ENCODE results near the gene ARMC2.
A peak's percentile ranks its signal among the peaks of the same experiment; 100 is the strongest.

The ARMC2 gene

DNA sequence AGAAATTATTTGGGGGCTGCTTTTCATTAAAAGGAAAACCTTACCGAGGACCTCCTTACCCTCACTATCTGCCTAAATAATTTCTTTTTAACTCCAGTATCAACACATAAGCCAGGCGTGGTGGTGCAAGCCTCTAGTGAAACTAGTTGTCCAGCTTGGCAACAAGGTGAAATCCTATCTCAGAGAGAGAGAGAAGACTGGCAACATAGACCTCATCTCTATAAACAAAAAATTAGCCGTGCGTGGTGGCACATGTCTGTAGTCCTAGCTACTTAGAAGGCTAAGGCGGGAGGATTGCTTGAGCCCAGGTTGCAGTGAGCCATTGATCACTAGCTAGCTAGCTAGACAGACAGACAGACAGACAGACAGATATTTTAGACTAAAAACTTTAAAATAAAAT lies 92.5 kb downstream of the ARMC2 start:
- H3K4me3 ChIP-seq (ENCODE audit: low read depth, low read length), result no peak overlapping the region
- in situ Hi-C loops (cut with HindIII; ENCODE audit: low sequenced_read_pairs), result no loop called here
- no peak for DNase-seq (ENCODE audit: low read depth)
- TF ChIP-seq, protein P1, sequence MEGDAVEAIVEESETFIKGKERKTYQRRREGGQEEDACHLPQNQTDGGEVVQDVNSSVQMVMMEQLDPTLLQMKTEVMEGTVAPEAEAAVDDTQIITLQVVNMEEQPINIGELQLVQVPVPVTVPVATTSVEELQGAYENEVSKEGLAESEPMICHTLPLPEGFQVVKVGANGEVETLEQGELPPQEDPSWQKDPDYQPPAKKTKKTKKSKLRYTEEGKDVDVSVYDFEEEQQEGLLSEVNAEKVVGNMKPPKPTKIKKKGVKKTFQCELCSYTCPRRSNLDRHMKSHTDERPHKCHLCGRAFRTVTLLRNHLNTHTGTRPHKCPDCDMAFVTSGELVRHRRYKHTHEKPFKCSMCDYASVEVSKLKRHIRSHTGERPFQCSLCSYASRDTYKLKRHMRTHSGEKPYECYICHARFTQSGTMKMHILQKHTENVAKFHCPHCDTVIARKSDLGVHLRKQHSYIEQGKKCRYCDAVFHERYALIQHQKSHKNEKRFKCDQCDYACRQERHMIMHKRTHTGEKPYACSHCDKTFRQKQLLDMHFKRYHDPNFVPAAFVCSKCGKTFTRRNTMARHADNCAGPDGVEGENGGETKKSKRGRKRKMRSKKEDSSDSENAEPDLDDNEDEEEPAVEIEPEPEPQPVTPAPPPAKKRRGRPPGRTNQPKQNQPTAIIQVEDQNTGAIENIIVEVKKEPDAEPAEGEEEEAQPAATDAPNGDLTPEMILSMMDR (IDR thresholded peaks at IDR 0.05; ENCODE audit: low read depth, low read length, missing control alignments), result no peak

DNA sequence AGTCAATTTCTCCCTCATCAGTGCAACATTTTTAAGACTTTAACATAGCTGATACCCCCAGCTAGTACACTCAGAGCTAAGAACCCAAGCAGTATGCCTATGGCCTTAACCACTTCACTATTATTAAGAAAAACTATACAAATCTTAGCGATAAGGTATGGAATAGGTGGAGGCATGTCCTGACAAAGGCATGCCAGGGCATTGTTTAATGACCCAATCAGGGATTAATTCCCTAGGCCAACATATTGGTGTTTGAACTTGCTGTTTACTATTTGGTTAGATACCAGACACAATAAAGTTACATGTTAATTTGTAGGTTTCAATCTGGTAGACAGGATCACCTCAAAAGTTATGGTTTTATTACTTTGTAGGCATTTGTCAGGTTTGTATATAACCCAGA lies 93.1 kb downstream of the ARMC2 start:
- no peak overlapping the region for H3K4me3 ChIP-seq (ENCODE audit: low read depth, low read length)
- no peak for DNase-seq (ENCODE audit: low read depth)
- TF ChIP-seq, protein P1 (IDR thresholded peaks at IDR 0.05; ENCODE audit: low read depth, low read length, missing control alignments), result no peak
- in situ Hi-C loops (cut with HindIII; ENCODE audit: low sequenced_read_pairs), result no loop called here

DNA sequence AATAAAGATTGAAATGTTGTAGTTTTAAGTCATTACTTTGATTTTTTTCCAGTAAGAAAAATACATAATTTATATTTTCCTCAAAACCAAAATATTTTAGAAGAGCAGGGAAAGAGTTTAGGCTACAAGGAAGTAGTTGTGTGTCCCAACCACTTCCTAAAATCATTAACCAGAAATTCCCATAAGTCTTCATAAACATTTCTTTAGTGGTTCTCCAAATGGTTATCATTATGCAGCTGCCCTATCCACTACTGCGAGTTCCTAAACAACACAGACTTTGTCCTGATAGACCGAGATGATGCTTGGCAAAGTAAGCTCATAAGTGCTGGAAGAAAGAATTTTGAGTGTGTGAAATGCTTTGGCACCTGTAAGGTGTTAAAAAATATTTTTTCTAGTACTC lies 93.6 kb downstream of the ARMC2 start:
- in situ Hi-C loops (cut with HindIII; ENCODE audit: low sequenced_read_pairs), result no loop called here

DNA sequence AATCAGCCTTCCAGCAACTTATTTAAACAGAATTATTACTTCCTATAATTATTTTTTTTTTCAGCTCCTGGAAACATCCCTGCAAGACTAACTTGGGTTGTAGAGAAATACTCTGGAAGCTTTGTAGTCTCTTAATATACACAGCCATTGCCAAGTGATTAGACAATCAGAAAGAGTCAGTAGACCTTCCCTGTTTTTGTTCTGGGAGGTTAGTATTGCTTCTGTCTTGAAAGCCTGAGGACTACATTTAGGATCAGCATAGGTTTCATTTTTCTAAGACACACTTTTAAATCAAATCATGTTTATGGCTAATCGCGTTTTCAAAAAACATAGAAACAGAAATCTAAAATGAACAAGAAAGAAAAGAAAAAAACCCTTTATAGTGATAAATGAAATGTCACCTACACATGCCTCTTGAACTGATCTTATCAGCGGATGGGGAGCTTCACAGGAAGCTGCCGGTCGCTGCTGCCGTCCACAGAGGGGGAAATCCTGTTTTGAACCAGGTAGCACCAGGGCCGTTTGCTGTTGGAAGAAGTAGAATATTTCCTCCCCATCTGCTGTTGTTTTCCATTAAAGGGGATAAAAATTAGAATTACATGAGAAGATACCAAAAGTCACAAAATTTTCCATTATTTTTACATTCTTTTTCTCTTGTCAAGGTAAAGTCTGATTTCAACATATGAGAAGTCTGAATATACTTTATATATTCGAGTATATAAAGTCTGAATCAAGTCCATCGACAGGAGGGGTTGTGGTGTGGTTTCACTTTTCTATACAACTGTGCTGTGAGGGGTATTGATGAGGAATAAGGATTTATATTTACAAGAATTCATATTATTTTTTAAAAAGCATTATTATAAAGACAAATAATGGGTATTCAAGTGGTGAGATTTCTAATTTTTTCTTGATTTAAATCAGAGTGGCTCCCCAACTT lies 94.6 kb downstream of the ARMC2 start:
- no peak for DNase-seq (ENCODE audit: low read depth)
- no peak overlapping the region for H3K4me3 ChIP-seq (ENCODE audit: low read depth, low read length)
- in situ Hi-C loops (cut with HindIII; ENCODE audit: low sequenced_read_pairs), result no loop called here
- TF ChIP-seq, protein P1 (IDR thresholded peaks at IDR 0.05; ENCODE audit: low read depth, low read length, missing control alignments), result no peak

More for the DNA sequence above, 93.6 kb downstream of the ARMC2 start:
- TF ChIP-seq, protein P1 (IDR thresholded peaks at IDR 0.05; ENCODE audit: low read depth, low read length, missing control alignments), result no peak
- no peak overlapping the region for H3K4me3 ChIP-seq (ENCODE audit: low read depth, low read length)
- DNase-seq (ENCODE audit: low read depth), result no peak

DNA sequence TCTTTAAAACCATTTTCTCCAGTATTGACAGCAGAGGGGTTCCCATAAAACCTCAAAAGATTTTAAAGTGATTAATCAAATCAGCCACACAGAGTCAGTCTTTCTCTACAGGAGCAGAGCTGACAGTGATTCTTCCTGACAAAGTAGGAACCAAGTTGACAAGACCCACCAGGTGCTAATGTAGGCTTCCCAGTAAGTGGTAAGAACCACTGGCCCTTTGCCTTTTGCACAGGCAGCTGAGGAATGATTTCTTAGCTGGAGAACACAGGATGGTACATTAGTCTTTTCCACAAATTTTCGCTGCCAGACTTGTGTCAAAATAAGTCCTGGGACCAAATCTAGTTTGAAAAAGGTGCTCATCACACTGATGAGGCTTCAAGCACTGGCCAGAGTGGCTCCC lies 95.8 kb downstream of the ARMC2 start:
- in situ Hi-C loops (cut with HindIII; ENCODE audit: low sequenced_read_pairs), result no loop called here
- TF ChIP-seq, protein P1 (IDR thresholded peaks at IDR 0.05; ENCODE audit: low read depth, low read length, missing control alignments), result no peak
- peak; percentile 45 for DNase-seq (ENCODE audit: low read depth)
- H3K4me3 ChIP-seq (ENCODE audit: low read depth, low read length), result no peak overlapping the region

DNA sequence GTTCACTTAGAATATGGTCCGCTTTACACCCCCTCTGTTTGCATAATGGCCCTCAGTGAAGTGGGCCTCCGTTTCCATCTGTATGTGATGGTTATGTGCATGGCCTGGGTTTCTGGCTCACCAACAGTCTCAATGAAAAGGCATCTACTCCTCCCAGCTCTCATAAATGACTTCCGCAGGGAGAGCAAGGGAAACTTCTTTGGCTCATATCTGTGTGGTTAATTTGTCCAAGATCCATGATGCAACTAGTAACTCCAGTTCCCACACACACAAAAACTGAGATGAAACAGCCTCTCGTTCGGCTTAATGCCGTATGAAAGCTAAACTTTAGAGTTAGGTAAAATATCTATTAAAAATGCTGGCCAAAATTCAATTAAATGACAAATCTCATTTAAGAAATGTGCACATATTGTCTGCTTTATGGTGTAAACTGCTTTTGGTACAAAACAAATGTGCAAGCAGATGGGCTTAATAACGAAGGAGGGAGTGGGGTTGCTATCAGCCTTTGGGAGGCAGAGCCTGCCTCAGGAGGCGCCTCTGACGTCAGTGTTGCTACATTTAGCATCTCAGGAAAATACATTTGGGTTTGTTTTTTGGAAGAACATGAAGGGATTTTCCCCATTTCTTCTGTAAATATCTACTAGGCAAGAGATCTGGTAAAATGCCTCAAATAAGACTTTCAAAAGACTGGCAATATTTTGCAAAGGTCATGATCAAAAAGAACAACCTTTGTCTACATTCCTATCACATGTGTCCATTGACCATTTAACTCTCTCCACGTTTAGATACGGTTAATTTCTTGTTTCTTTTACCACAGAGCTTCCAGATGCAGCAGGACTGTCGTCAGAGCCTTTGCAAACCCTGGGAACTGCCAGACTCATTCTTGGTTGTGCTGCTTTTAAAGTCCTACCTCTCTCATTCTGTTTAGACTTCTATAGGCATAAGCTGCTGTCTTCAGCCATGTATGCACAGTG lies 96.8 kb downstream of the ARMC2 start:
- TF ChIP-seq, protein P1 (IDR thresholded peaks at IDR 0.05; ENCODE audit: low read depth, low read length, missing control alignments), result no peak
- in situ Hi-C loops (cut with HindIII; ENCODE audit: low sequenced_read_pairs), result no loop called here
- peak; percentile 90 for DNase-seq (ENCODE audit: low read depth)
- no peak overlapping the region for H3K4me3 ChIP-seq (ENCODE audit: low read depth, low read length)

Data from astrocyte of the cerebellum (primary cell).